Measurements from ENCODE around the gene ARRB1. TPM values are rescaled to one million over a fixed set of nuclear protein-coding genes. Genes with fewer than 3 reads are reported as not detected.

Gene ARRB1
- total RNA-seq, 1 experiment from 2014 or later, result 219 TPM

- in situ Hi-C loops (cut with HindIII; ENCODE audit: low pct_unique_long_range_greater_than_20kb, low sequenced_read_pairs), result no loop called here
- no TSS peak for BruUV-seq (replicated peaks)
Observed at GRCh38 chr11:75277211-75277805, 74.2 kb downstream of the ARRB1 start.

GRCh38 chr11:75276686-75277085 lies 74.8 kb downstream of the ARRB1 start:
- Histone ChIP-seq H3K36me3 (ENCODE audit: control insufficient read depth, insufficient read depth, low read length) (peaks cover 9% of the 10 kb centered on the region; the same call in 1 of the 2 replicates), H3K27me3 (ENCODE audit: control insufficient read depth, insufficient read depth, low read length) (no peaks in the 10 kb centered on the region), H3K4me1 (ENCODE audit: control insufficient read depth, insufficient read depth, low read length) (peaks cover 14% of the 10 kb centered on the region; the same call in 1 of the 2 replicates), H3K4me3 (ENCODE audit: low read depth in 2 of 2, low read length in 2 of 2) (no peak overlapping the region), H3K9me3 (ENCODE audit: control insufficient read depth, insufficient read depth, low read depth, low read length) (no peaks in the 10 kb centered on the region), H3K27ac (ENCODE audit: low read length) (no peak overlapping the region)
- TF ChIP-seq SIN3A (IDR thresholded peaks at IDR 0.05; ENCODE audit: borderline replicate concordance, insufficient read depth, low read depth, low read length) (no peak), CTCF (IDR thresholded peaks at IDR 0.05) (no peak), TCF7L2 (IDR thresholded peaks at IDR 0.05; ENCODE audit: low read depth, low read length) (no peak), POLR2AphosphoS5 (IDR thresholded peaks at IDR 0.05; ENCODE audit: low read depth, low read length) (no peak)
- TF ChIP-seq, protein P1, sequence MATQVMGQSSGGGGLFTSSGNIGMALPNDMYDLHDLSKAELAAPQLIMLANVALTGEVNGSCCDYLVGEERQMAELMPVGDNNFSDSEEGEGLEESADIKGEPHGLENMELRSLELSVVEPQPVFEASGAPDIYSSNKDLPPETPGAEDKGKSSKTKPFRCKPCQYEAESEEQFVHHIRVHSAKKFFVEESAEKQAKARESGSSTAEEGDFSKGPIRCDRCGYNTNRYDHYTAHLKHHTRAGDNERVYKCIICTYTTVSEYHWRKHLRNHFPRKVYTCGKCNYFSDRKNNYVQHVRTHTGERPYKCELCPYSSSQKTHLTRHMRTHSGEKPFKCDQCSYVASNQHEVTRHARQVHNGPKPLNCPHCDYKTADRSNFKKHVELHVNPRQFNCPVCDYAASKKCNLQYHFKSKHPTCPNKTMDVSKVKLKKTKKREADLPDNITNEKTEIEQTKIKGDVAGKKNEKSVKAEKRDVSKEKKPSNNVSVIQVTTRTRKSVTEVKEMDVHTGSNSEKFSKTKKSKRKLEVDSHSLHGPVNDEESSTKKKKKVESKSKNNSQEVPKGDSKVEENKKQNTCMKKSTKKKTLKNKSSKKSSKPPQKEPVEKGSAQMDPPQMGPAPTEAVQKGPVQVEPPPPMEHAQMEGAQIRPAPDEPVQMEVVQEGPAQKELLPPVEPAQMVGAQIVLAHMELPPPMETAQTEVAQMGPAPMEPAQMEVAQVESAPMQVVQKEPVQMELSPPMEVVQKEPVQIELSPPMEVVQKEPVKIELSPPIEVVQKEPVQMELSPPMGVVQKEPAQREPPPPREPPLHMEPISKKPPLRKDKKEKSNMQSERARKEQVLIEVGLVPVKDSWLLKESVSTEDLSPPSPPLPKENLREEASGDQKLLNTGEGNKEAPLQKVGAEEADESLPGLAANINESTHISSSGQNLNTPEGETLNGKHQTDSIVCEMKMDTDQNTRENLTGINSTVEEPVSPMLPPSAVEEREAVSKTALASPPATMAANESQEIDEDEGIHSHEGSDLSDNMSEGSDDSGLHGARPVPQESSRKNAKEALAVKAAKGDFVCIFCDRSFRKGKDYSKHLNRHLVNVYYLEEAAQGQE (IDR thresholded peaks at IDR 0.05; ENCODE audit: insufficient read depth in 1 of 2, low read depth in 2 of 2, low read length in 1 of 2), result no peak
- DNase-seq (ENCODE audit: low read depth, low spot score) (no peak), ATAC-seq (no peak)
- ChIA-PET CTCF (interaction anchor here (0.6 to 0.7 kb wide), 3 partner anchors 108 to 300 kb away, joined by 3 read pairs; no protein-coding TSS in a partner anchor), POLR2A (interaction anchor here (0.5 to 0.6 kb wide), 2 partner anchors 20 to 27 kb away, joined by 3 to 4 read pairs; no protein-coding TSS in a partner anchor)
- intact Hi-C loops (cut with micrococcal nuclease; ENCODE audit: unreplicated experiment), result no loop called here
- no TSS peak for BruUV-seq (replicated peaks)
- in situ Hi-C loops (cut with HindIII; ENCODE audit: low pct_unique_long_range_greater_than_20kb, low sequenced_read_pairs), result no loop called here

More at GRCh38 chr11:75277211-75277805, 74.2 kb downstream of the ARRB1 start:
- H3K4me1 ChIP-seq (ENCODE audit: control insufficient read depth, insufficient read depth, low read length), result peaks cover 14% of the 10 kb centered on the region; the same call in 1 of the 2 replicates
- DNase-seq (ENCODE audit: low read depth, low spot score) (no peak), ATAC-seq (no peak)
- H3K36me3 ChIP-seq (ENCODE audit: control insufficient read depth, insufficient read depth, low read length), result peaks cover 9% of the 10 kb centered on the region; the same call in 1 of the 2 replicates
- ChIA-PET POLR2A (interaction anchor here (0.5 kb wide), 1 partner anchor 20 kb away, joined by 3 read pairs; no protein-coding TSS in a partner anchor), CTCF (no interaction called here)
- H3K27ac ChIP-seq (ENCODE audit: low read length), result no peak overlapping the region
- no peaks in the 10 kb centered on the region for H3K27me3 ChIP-seq (ENCODE audit: control insufficient read depth, insufficient read depth, low read length)
- H3K4me3 ChIP-seq (ENCODE audit: low read depth in 2 of 2, low read length in 2 of 2), result no peak overlapping the region
- intact Hi-C loops (cut with micrococcal nuclease; ENCODE audit: unreplicated experiment), result no loop called here
- TF ChIP-seq TCF7L2 (IDR thresholded peaks at IDR 0.05; ENCODE audit: low read depth, low read length), result no peak
- no peak for TF ChIP-seq CTCF (IDR thresholded peaks at IDR 0.05)
- no peak for TF ChIP-seq SIN3A (IDR thresholded peaks at IDR 0.05; ENCODE audit: borderline replicate concordance, insufficient read depth, low read depth, low read length)
- TF ChIP-seq, protein P1 (IDR thresholded peaks at IDR 0.05; ENCODE audit: insufficient read depth in 1 of 2, low read depth in 2 of 2, low read length in 1 of 2), result no peak
- no peak for TF ChIP-seq POLR2AphosphoS5 (IDR thresholded peaks at IDR 0.05; ENCODE audit: low read depth, low read length)
- no peaks in the 10 kb centered on the region for H3K9me3 ChIP-seq (ENCODE audit: control insufficient read depth, insufficient read depth, low read depth, low read length)
